Caco-2 (cell line): Measurements from ENCODE around the gene MBP. TPM values are rescaled to one million over a fixed set of nuclear protein-coding genes. Genes with fewer than 3 reads are reported as not detected.

Experiments used
- BruUV-seq: library from RNA; stranded (reverse); fragments of 400-500 nt; replicated peaks from 2 replicates; lab custom pipeline; 2021; lab: Mats Ljungman, UMichigan
- CTCF ChIA-PET: fragments of 300-600 bp; sonication (Branson Sonifier 250); formaldehyde crosslinking; loops from one replicate; lab custom pipeline; 2022; ENCODE audit warnings: antibody characterized with exemption; lab: Charles Lee
- POLR2A ChIA-PET: fragments of 300-600 bp; sonication (Branson Sonifier 250); formaldehyde crosslinking; loops from one replicate; lab custom pipeline; 2022; ENCODE audit warnings: antibody characterized with exemption; lab: Charles Lee
- DNase-seq, 2 experiments: peaks; one replicate each; pipeline versions ENCODE4 v3.0.0 to v3.0.0-alpha.2; 2020 to 2022
- H3K27me3 ChIP-seq: replicated peaks from 2 replicates; pipeline ENCODE4 v1.6.0; 2011; ENCODE audit warnings: low read length; ENCODE audit not compliant: control insufficient read depth, insufficient read depth
- H3K36me3 ChIP-seq: 2 replicates; pipeline ENCODE4 v1.5.1; 2011; ENCODE audit warnings: low read length; ENCODE audit not compliant: control insufficient read depth, insufficient read depth
- H3K4me1 ChIP-seq: fragments of 250-450 bp; sonication (Bioruptor Pico); 2 replicates; pipeline ENCODE4 v1.5.1; 2020; ENCODE audit warnings: mild to moderate bottlenecking
- H3K4me3 ChIP-seq: 2 replicates; pipeline ENCODE4 v1.5.1; 2011; ENCODE audit warnings: low read depth, mild to moderate bottlenecking, control low read depth, low read length
- H3K9me3 ChIP-seq: fragments of 250-450 bp; sonication (Bioruptor Pico); 2 replicates; pipeline ENCODE4 v1.5.1; 2020; ENCODE audit warnings: mild to moderate bottlenecking, moderate library complexity
- H3K27ac Mint-ChIP-seq: one replicate; pipeline ENCODE4 v1.8.0; 2022; ENCODE audit warnings: mixed read lengths; ENCODE audit not compliant: unreplicated experiment
- H3K27me3 Mint-ChIP-seq: one replicate; pipeline ENCODE4 v1.8.0; 2022; ENCODE audit warnings: mixed read lengths; ENCODE audit not compliant: insufficient read depth, unreplicated experiment
- H3K36me3 Mint-ChIP-seq: one replicate; pipeline ENCODE4 v1.8.0; 2022; ENCODE audit warnings: mild to moderate bottlenecking, mixed read lengths; ENCODE audit not compliant: insufficient read depth, unreplicated experiment
- H3K4me1 Mint-ChIP-seq: one replicate; pipeline ENCODE4 v1.8.0; 2022; ENCODE audit warnings: low read depth, mixed read lengths; ENCODE audit not compliant: unreplicated experiment
- H3K4me3 Mint-ChIP-seq: one replicate; pipeline ENCODE4 v1.8.0; 2022; ENCODE audit warnings: mild to moderate bottlenecking, moderate library complexity, mixed read lengths; ENCODE audit not compliant: unreplicated experiment
- H3K9me3 Mint-ChIP-seq: one replicate; pipeline ENCODE4 v1.8.0; 2022; ENCODE audit warnings: mixed read lengths; ENCODE audit not compliant: unreplicated experiment
- intact Hi-C: fragments of 100-400 bp; cut with micrococcal nuclease; formaldehyde crosslinking; loops from one replicate; pipeline ENCODE4 v1.10.0; 2022; ENCODE audit not compliant: unreplicated experiment
- total RNA-seq: library from RNA; stranded (reverse); gene quantifications from 2 replicates; pipeline ENCODE4 v1.2.3, GENCODE V29; 2022
- TF ChIP-seq, protein P1 (sequence below), 2 experiments: fragments of 200-600 bp in 1 of 2; IDR thresholded peaks; 1 replicate in 1 of 2; 2 replicates in 1 of 2; pipeline versions ENCODE4 v1.5.1 to v1.8.0; 2011 to 2022; ENCODE audit warnings: antibody characterized with exemption in 1 of 2, control low read depth in 1 of 2, inconsistent platforms in 1 of 2, low read depth in 1 of 2, low read length in 1 of 2, mild to moderate bottlenecking in 1 of 2, moderate library complexity in 1 of 2; ENCODE audit not compliant: insufficient read depth in 1 of 2, severe bottlenecking in 1 of 2, unreplicated experiment in 1 of 2

MBP gene
- total RNA-seq, 1 experiment from 2014 or later: 11.4 TPM

DNA sequence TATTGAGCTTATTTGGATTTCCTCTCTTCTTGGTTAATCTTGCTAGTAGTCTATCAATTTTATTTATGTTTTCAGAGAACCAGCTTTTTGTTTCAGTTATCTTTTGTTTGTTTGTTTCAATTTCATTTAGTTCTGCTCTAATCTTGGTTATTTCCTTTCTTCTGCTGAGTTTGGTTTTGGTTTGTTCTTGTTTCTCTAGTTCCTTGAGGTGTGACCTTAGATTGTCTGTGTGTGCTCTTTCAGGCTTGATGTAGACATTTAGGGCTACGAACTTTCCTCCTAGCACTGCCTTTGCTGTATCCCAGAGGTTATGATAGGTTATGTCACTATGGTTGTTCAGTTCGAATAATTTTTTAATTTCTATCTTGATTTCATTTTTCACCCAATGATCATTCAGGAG lies 168.6 kb downstream of the MBP start:
- no peaks in the 10 kb centered on the region for H3K27me3 ChIP-seq
- ChIA-PET CTCF (no interaction called here), POLR2A (no interaction called here)
- DNase-seq: no peak
- no peak overlapping the region for H3K4me3 ChIP-seq
- H3K36me3 ChIP-seq: no peaks in the 10 kb centered on the region
- Mint-ChIP-seq H3K4me3 (no peak overlapping the region), H3K27ac (no peak overlapping the region), H3K4me1 (no peaks in the 10 kb centered on the region), H3K9me3 (no peaks in the 10 kb centered on the region), H3K36me3 (peaks cover 21% of the 10 kb centered on the region), H3K27me3 (no peaks in the 10 kb centered on the region)
- H3K4me1 ChIP-seq: no peaks in the 10 kb centered on the region
- intact Hi-C loops: no loop called here
- no peaks in the 10 kb centered on the region for H3K9me3 ChIP-seq
- BruUV-seq: no TSS peak
- TF ChIP-seq, protein P1, sequence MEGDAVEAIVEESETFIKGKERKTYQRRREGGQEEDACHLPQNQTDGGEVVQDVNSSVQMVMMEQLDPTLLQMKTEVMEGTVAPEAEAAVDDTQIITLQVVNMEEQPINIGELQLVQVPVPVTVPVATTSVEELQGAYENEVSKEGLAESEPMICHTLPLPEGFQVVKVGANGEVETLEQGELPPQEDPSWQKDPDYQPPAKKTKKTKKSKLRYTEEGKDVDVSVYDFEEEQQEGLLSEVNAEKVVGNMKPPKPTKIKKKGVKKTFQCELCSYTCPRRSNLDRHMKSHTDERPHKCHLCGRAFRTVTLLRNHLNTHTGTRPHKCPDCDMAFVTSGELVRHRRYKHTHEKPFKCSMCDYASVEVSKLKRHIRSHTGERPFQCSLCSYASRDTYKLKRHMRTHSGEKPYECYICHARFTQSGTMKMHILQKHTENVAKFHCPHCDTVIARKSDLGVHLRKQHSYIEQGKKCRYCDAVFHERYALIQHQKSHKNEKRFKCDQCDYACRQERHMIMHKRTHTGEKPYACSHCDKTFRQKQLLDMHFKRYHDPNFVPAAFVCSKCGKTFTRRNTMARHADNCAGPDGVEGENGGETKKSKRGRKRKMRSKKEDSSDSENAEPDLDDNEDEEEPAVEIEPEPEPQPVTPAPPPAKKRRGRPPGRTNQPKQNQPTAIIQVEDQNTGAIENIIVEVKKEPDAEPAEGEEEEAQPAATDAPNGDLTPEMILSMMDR (IDR thresholded peaks at IDR 0.05; ENCODE audit: insufficient read depth in 1 of 2, low read depth in 1 of 2, low read length in 1 of 2, severe bottlenecking in 1 of 2, unreplicated experiment in 1 of 2): no peak

DNA sequence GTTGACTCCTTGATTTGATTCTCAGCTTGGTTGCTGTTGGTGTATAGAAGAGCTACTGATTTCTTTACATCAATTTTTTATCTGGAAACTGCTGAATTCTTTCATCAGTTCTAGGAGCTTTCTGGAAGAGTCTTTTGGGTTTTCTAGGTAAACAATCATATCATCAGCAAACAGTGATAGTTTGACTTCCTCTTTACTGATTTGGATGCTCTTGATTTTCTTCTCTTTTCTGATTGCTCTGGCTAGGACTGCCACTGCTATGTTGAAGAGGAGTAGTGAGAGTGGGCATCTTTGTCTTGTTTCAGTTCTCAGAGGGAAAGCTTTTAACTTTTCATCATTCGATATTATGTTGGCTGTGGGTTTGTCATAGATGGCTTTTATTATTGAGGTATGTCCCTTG lies 169.7 kb downstream of the MBP start:
- no peaks in the 10 kb centered on the region for H3K4me1 ChIP-seq
- DNase-seq: no peak
- no peaks in the 10 kb centered on the region for H3K9me3 Mint-ChIP-seq
- no peaks in the 10 kb centered on the region for H3K4me1 Mint-ChIP-seq
- H3K4me3 Mint-ChIP-seq: no peak overlapping the region
- POLR2A ChIA-PET: no interaction called here
- intact Hi-C loops: no loop called here
- H3K36me3 ChIP-seq: no peaks in the 10 kb centered on the region
- no TSS peak for BruUV-seq
- TF ChIP-seq, protein P1 (IDR thresholded peaks at IDR 0.05; ENCODE audit: insufficient read depth in 1 of 2, low read depth in 1 of 2, low read length in 1 of 2, severe bottlenecking in 1 of 2, unreplicated experiment in 1 of 2): no peak
- CTCF ChIA-PET: no interaction called here
- H3K9me3 ChIP-seq: no peaks in the 10 kb centered on the region
- no peak overlapping the region for H3K27ac Mint-ChIP-seq
- no peaks in the 10 kb centered on the region for H3K27me3 Mint-ChIP-seq
- no peaks in the 10 kb centered on the region for H3K27me3 ChIP-seq
- H3K36me3 Mint-ChIP-seq: peaks cover 21% of the 10 kb centered on the region
- H3K4me3 ChIP-seq: no peak overlapping the region

GRCh38 chr18:76960528-76961035 lies 172.0 kb downstream of the MBP start:
- TF ChIP-seq, protein P1 (IDR thresholded peaks at IDR 0.05; ENCODE audit: insufficient read depth in 1 of 2, low read depth in 1 of 2, low read length in 1 of 2, severe bottlenecking in 1 of 2, unreplicated experiment in 1 of 2): no peak
- no peaks in the 10 kb centered on the region for H3K4me1 ChIP-seq
- H3K36me3 Mint-ChIP-seq: peaks cover 21% of the 10 kb centered on the region
- no TSS peak for BruUV-seq
- ChIA-PET POLR2A (no interaction called here), CTCF (no interaction called here)
- intact Hi-C loops: no loop called here
- H3K27ac Mint-ChIP-seq: no peak overlapping the region
- no peak for DNase-seq
- H3K27me3 Mint-ChIP-seq: no peaks in the 10 kb centered on the region
- no peaks in the 10 kb centered on the region for H3K27me3 ChIP-seq
- no peaks in the 10 kb centered on the region for H3K36me3 ChIP-seq
- no peaks in the 10 kb centered on the region for H3K4me1 Mint-ChIP-seq
- H3K4me3 ChIP-seq: no peak overlapping the region
- H3K9me3 Mint-ChIP-seq: no peaks in the 10 kb centered on the region
- H3K9me3 ChIP-seq: no peaks in the 10 kb centered on the region
- no peak overlapping the region for H3K4me3 Mint-ChIP-seq
